Pons (tissue), 1 donor: ENCODE measurements around the gene PLP2.

Experiments
- DNase-seq: peaks from one replicate; pipeline ENCODE4 v3.0.0-alpha.2; 2016; ENCODE audit warnings: low spot score

Gene PLP2

DNA sequence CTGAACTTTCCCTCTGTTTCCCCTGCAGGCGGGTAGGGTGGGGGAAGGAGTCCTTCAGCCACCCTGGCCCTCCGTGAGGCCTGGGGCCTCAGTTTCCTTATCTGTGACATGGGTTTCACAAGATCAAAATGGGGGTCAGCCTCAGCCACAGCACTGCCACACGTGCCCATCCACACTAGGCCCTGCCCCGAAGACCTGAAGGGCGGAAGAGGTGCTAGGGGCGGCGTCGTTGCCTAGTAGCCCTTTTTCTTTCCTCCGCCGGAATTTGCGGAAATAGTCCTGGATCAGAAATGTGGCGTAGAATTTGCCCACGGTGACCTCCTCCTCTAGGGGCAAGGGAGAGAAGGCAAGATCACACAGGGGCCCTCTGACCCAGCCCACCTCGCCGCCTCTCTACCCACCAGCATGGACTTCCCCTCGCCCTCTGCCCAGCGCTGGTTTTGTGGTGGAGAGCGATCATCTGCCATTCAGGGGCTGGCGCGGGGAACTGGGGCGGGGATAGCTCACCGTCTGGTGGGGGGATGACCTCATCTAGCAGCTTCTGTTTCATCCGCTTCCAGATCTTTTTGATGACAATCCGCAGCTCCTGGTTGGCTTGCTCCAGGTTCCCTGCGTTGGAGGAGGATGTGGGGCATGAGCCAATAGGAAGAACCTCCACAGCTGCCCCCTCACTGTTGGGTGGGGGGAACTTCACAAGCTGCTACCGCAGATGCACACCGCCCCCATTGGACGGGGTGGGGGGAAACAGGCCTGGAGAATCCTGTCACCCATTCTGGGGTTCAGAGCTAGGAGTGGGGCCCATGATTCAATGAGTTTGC is 37.9 kb downstream of the PLP2 start:
- DNase-seq = no peak

DNA sequence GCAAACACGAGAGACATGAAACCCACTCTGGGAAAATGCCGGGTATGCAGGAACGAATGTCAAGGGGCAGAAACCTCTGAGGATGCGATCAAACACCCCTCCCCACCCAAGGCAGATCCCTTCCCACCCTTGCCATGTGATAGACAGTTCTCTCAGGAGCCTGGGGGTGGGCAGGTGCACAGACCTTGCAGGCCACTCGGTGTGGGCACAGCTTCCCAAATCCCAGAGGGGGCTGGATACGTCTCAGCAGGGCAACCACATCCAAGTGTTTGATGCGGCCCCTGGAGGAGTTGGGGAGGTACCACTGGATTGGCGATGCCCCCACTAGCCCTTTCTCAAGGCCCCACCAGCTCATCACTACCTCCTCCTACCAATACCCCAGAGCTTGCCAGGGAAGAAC is 38.7 kb downstream of the PLP2 start:
- no peak for DNase-seq

- DNase-seq = no peak
Measured at GRCh38 chrX:49211074-49211473, 39.4 kb downstream of the PLP2 start.

- no peak for DNase-seq
Measured at GRCh38 chrX:49212209-49212608, 40.5 kb downstream of the PLP2 start.

DNA sequence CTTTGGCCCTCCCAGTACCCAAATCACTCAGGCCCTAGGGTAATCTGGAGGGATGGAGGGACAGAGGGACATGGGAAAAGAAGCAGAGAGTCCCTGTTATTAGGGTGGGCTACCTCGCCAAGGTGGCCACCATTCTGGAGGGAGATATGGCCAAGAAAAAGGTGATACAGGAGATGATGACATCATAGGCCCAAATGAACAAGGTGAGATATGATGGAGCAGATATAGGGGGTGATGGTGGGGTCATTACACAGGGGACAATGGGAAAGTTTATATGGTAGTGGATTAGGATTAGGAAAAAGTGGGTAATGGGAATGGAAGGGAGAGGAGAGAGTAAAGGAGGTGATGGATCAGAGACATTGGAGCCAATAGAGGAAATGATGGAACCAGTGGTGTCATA is 41.2 kb downstream of the PLP2 start:
- no peak for DNase-seq

DNA sequence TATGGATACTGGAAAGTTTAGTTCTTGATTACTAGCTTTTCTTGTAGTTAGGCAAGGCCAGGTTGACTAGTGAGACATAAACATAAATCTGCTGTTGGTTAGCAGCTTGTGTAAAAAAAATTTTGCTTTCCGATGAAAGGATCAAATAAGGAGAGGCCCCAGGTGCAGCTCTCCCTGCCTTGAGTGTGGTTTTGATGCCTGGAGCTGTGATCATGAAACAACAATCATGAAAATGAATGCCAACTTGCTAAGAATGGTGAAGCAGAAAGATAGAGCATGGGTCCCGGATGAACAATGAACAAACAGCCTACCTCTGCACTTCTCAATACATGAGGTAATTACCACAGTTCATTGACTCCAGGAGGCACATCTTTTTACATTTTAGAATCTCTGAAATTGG is 42.7 kb downstream of the PLP2 start:
- DNase-seq = no peak

GRCh38 chrX:49214996-49215526 is 43.4 kb downstream of the PLP2 start:
- DNase-seq = no peak

- no peak for DNase-seq
Measured at GRCh38 chrX:49220100-49220499, 48.4 kb downstream of the PLP2 start.

- no peak for DNase-seq
Measured at GRCh38 chrX:49221868-49222267, 50.2 kb downstream of the PLP2 start.
